ENCODE data around the gene CPPED1.
A peak's percentile ranks its signal among the peaks of the same experiment; 100 is the strongest.

The CPPED1 gene, protein sequence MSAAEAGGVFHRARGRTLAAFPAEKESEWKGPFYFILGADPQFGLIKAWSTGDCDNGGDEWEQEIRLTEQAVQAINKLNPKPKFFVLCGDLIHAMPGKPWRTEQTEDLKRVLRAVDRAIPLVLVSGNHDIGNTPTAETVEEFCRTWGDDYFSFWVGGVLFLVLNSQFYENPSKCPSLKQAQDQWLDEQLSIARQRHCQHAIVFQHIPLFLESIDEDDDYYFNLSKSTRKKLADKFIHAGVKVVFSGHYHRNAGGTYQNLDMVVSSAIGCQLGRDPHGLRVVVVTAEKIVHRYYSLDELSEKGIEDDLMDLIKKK

DNA sequence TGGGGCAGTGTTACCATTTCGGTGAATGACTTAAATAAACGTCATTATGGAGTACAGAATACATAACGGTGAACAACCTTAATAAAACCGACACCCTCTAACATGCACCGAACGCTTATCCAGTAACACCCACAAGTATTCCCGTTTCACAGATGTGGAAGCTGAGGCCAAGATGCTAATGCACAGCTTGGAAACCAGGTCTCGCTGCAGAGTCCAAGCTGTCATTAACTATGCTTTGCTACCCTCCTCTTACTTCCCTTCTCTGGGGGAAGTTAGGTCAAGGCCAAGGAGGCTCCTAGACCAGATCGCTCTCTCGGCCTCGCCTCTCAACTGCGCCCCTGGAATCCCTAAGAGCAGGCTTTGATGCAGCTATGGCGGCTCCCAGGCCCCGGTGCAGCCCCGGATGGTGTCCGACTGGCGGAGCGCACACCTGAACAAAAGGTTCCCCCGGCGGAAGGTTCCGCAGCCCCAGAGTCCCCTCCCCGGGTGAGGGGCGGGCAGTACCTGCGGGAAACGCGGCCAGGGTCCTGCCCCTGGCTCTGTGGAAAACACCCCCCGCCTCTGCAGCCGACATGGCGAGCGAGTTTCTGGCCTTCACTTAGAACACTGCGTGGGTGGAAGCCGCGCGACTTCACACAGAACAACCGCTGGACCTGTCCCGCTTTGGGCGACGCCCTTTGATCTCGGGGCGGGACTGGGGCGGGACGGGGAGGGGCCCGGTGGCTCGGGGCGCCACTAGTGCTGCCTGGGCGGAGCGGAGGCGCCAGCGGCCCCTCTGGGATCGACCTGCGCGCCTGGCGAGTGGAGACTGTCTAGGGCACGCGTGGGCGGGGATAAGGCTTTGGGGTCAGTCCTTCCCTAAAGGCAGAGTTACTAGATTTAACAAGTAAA, at the start of gene CPPED1:
TSS of gene CPPED1 (minus strand) at position 685 of the 891 bp plus-strand sequence. CDS start at position 574, 111 bp downstream.
- H3K4me3 ChIP-seq (ENCODE audit: low read depth, low read length), result peak within 1 kb of the TSS; percentile 78
- no peak for TF ChIP-seq CTCF (IDR thresholded peaks at IDR 0.05; ENCODE audit: control insufficient read depth, extremely low read depth, insufficient read depth)
- peak; percentile 78 for DNase-seq (ENCODE audit: low read depth)

DNA sequence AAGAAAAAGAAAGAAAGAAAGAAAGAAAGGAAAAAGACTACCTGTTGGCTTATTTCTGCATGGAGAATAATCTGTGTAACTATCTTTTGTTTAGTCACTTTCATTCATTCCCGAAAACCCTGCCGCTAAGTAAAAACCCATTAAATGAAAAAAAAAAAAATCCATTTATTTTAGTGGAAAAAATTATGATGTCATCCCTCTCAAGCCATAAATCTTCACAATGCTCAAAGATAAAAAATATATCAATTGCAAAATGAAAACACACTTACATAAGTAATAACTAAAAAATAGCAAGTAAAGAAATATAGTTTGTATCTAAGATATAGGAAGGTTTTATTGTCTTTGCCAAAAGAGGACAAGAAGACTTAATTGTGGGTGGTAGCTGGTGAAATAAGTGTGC, 46.5 kb upstream of the CPPED1 start:
- TF ChIP-seq CTCF (IDR thresholded peaks at IDR 0.05; ENCODE audit: control insufficient read depth, extremely low read depth, insufficient read depth), result no peak
- no peak for DNase-seq (ENCODE audit: low read depth)
- no peak overlapping the region for H3K4me3 ChIP-seq (ENCODE audit: low read depth, low read length)

DNA sequence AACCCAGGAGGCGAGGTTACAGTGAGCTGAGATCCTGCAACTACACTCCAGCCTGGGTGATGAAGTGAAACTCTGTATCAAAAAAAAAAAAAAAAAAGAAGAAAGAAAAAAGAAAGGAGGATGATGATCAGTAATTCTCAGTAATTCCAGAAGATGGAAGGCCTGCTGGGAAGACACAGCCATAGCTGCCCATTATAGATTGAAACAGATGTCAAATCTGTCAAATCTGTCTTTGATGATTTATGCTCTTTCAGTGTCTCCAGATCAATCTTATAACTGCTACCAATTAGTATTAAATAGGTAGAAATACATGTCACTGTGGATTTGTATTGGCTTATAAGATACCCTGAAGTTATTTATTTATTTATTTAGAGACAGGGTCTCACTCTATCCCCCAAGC, 42.9 kb upstream of the CPPED1 start:
- no peak for TF ChIP-seq CTCF (IDR thresholded peaks at IDR 0.05; ENCODE audit: control insufficient read depth, extremely low read depth, insufficient read depth)
- H3K4me3 ChIP-seq (ENCODE audit: low read depth, low read length), result no peak overlapping the region
- no peak for DNase-seq (ENCODE audit: low read depth)

GRCh38 chr16:12845282-12845681, 41.6 kb upstream of the CPPED1 start:
- TF ChIP-seq CTCF (IDR thresholded peaks at IDR 0.05; ENCODE audit: control insufficient read depth, extremely low read depth, insufficient read depth), result no peak
- H3K4me3 ChIP-seq (ENCODE audit: low read depth, low read length), result no peak overlapping the region
- DNase-seq (ENCODE audit: low read depth), result no peak

DNA sequence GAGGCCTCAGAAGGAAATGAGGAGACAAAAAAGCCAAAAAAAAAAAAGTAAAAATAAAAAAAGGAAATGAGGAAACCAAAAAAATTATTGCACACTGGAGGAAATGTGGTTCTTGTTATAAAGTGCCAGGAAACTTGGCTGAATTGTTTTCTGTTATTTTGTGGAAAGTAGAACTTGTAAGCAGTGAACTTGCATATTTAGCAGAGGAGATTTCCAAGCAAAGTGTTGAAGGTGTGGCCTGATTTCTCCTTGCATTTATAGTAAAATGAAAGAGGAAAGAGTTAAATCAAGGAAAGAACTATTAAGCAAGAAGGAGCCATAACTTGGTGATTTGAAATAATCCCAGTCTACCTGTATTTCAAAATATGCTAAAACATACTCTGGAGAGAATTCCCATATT, 34.1 kb upstream of the CPPED1 start:
- TF ChIP-seq CTCF (IDR thresholded peaks at IDR 0.05; ENCODE audit: control insufficient read depth, extremely low read depth, insufficient read depth), result no peak
- no peak for DNase-seq (ENCODE audit: low read depth)
- no peak overlapping the region for H3K4me3 ChIP-seq (ENCODE audit: low read depth, low read length)

- TF ChIP-seq CTCF (IDR thresholded peaks at IDR 0.05; ENCODE audit: control insufficient read depth, extremely low read depth, insufficient read depth), result no peak
- no peak for DNase-seq (ENCODE audit: low read depth)
- no peak overlapping the region for H3K4me3 ChIP-seq (ENCODE audit: low read depth, low read length)
Observed at GRCh38 chr16:12837291-12837690, 33.6 kb upstream of the CPPED1 start.
